ENCODE measurements around the gene FGF21. TPM values are rescaled to one million over a fixed set of nuclear protein-coding genes. Genes with fewer than 3 reads are reported as not detected.

The FGF21 gene
- total RNA-seq, 4 donors from 2014 or later = not detected

DNA sequence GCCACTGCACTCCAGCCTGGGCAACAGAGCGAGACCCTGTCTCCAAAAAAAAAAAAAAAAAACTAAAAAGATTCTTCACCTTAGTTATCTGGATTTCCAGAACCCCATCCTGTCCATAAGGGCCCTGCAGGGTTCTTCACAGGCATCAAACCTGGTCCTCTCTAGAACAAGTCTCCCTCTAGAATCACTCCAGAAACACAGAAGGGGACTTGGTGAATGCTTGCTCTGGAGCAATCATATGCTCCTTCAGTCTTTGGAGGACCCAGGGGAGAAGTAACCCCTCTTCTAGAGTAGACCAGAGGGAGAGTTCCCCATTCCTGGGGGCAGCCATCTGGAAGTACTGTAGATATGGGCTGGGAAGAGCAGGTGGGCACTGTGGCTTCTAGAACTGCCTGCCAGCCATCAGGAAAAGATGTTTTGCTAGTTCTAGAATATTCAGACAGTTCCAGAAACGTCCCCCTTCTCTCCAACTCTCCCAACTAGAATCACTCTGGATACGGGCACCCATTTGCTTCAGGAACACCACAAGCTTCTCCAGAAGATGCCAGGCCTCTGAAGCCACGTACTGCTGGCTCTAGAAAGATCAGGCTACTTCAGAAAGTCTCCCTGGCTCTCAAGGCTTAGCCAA lies 5.6 kb upstream of the FGF21 start:
- DNase-seq (ENCODE audit: low spot score) (no peak), ATAC-seq (ENCODE audit: low FRiP score) (no peak)
- TF ChIP-seq, protein P1, sequence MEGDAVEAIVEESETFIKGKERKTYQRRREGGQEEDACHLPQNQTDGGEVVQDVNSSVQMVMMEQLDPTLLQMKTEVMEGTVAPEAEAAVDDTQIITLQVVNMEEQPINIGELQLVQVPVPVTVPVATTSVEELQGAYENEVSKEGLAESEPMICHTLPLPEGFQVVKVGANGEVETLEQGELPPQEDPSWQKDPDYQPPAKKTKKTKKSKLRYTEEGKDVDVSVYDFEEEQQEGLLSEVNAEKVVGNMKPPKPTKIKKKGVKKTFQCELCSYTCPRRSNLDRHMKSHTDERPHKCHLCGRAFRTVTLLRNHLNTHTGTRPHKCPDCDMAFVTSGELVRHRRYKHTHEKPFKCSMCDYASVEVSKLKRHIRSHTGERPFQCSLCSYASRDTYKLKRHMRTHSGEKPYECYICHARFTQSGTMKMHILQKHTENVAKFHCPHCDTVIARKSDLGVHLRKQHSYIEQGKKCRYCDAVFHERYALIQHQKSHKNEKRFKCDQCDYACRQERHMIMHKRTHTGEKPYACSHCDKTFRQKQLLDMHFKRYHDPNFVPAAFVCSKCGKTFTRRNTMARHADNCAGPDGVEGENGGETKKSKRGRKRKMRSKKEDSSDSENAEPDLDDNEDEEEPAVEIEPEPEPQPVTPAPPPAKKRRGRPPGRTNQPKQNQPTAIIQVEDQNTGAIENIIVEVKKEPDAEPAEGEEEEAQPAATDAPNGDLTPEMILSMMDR (IDR thresholded peaks at IDR 0.05) = no peak

DNA sequence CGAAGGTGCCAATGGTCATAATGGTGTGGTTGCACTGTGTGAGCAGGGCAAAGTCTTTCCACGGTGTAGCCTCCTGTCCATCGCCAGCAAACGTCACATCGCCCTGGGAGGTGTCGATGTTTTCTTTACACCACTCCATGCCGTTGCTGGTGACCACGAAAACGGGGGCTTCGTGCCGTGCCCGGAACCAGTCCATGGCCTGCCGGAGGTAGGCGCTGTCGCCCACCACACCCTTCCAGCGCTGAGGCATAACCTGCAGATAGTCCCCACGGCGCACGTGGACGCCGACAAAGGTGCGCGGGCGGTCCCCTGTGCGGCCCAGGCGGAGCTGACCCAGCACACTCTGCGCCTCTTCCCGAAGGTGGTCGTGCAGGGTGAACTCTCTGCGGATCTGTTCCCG lies 5.0 kb upstream of the FGF21 start:
- DNase-seq (ENCODE audit: low spot score) (no peak), ATAC-seq (ENCODE audit: low FRiP score) (no peak)
- TF ChIP-seq, protein P1 (IDR thresholded peaks at IDR 0.05) = no peak

DNA sequence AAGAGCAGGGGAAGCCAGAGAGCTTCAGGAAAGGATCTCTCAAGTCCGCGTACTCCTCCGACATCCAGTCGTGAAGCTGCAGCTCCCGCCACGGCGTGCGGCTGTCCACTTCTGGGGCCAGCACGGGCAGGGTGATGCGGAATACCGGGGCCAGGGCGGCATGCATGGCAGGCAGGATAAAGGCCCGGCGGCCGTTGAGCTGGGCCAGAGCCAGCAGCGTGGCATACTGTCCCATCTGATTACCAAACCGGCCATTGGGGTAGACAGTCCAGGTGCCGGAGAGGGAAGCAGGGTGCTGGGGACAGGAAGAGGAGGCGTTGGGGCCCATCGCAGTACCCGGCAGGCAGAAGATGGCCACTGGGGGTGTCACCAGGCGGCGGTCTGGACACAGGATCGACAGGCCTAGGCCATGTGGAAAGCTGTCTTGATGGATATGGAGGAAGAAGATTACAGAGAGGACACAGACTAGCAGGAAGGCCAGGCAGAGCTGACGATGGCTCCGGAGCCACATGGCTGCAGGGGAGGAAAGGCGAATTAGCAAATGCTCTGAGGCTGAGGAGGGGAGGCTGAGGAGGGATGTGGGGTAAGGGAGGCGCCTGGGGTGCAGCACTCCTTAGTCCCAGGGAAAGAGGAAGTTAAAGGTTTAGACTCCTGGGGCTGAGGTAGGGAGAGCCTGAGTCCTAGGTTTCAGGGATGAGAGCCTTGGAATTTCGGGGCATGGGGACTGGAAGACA lies 4.4 kb upstream of the FGF21 start:
- DNase-seq (ENCODE audit: low spot score) = no peak
- TF ChIP-seq, protein P1 (IDR thresholded peaks at IDR 0.05) = no peak
- ATAC-seq (ENCODE audit: low FRiP score) = no peak

DNA sequence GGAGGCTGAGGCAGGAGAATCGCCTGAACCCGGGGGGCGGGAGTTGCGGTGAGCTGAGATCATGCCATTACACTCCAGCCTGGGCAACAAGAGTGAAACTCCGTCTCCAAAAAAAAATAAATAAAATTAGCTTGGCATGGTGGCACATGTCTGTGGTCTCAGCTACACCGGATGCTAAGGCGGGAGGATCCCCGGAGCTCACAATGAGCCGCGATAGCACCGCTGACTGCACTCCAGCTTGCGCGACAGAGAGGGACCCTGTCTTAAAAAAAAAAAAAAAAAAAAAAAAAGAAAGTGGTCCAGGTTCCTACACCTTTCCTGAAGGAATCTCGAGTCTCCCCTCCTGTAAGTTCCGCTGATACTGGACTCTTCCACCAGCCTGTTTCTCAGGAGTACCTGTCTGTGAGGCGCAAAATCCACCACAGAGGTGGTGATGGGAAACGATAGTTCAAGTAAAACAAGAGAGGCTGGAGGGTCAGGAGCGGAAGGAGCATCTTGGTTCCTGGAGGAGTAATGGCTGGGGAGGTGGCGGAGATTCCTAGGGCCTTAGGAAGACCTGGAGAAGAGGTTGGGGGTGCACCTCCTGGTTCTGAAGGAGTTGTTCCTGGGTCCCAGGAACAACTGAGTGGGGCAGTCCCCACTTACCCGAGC lies 3.4 kb upstream of the FGF21 start:
- TF ChIP-seq, protein P1 (IDR thresholded peaks at IDR 0.05) = no peak
- no peak for DNase-seq (ENCODE audit: low spot score)
- ATAC-seq (ENCODE audit: low FRiP score) = no peak

DNA sequence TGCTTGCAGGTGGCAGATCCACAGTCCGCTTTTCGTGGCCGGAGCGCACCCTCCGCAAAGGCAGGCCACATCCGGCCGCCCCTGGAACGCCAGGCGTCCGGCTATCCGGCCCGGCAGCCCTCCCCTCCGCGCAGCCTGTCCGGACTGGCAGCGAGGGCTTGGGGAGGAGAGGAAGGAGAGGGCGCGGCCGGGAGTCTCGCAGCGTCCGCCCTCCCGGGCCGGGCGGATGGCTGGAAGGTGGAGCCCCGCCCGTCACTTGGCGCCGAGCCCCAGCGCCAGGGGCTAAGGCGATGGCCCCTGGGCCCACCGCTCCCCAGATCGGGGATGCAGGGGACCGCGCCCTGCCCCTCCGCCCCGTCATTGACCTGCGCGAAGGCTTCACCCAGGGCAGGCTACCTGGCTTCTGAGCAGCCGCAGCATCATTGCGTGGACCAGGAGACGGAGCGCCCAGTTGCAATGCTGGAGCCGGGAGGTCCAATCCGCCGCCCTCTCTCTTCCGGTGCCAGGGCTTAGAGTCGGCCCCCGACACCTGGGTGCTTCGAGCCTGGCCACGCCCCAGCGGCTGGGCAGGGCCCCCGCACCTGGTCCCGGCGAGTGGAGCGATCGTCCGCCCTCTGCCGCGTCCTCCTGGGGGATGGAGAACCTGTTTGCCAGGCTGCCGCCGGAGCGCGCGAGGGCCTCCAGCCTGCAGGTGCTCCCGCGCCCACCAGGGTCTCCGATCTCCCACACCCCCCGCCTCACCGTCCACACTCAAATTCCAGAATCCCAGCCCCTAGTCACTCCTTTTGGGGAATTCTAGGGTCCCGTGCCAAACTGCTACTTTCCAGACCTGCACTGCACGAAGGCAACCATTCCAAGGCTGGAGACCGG lies 2.6 kb upstream of the FGF21 start, which contains the start of gene FUT1:
Gene FUT1, minus strand, starts transcription at position 146 of the 870 bp plus-strand sequence. CDS start 1,360 bp downstream, outside the sequence.
- DNase-seq (ENCODE audit: low spot score) = no peak
- TF ChIP-seq, protein P1 (IDR thresholded peaks at IDR 0.05) = no peak
- peak; percentile 77 for ATAC-seq (ENCODE audit: low FRiP score)

DNA sequence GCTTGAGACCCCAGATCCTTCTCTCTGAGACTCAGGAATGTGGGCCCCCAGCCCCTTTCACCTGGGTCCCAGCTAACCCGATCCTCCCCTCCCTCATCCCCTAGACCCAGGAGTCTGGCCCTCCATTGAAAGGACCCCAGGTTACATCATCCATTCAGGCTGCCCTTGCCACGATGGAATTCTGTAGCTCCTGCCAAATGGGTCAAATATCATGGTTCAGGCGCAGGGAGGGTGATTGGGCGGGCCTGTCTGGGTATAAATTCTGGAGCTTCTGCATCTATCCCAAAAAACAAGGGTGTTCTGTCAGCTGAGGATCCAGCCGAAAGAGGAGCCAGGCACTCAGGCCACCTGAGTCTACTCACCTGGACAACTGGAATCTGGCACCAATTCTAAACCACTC lies 463 bp downstream of the FGF21 start:
- no peak for DNase-seq (ENCODE audit: low spot score)
- TF ChIP-seq, protein P1 (IDR thresholded peaks at IDR 0.05) = no peak
- ATAC-seq (ENCODE audit: low FRiP score) = no peak
